A549 (cell line): Measurements from ENCODE around the gene SLC22A23. TPM values are rescaled to one million over a fixed set of nuclear protein-coding genes. Genes with fewer than 3 reads are reported as not detected.
"Not testable (repeated sequence)": the region's sequence is repeated elsewhere in the genome, so short reads cannot be mapped to it uniquely, and the experiment has no call there.

ENCODE experiments used
- ATAC-seq, 2 experiments: fragments of 200-7000 bp in 1 of 2; fragments of >200 bp in 1 of 2; cut with Nextera tagmentation in 1 of 2; cut with Tn5 transposase in 1 of 2; 3 replicates each; pipeline versions ENCODE4 v1.8.0 to v1.9.1; 2018 to 2020; ENCODE audit warnings: mild to moderate bottlenecking in 1 of 2, moderate library complexity in 1 of 2
- CTCF ChIA-PET: fragments of 300-600 bp; sonication (Branson Sonifier 250); formaldehyde crosslinking; extraction: SDS; loops from one replicate; lab custom pipeline; 2021; ENCODE audit warnings: antibody characterized with exemption, inconsistent platforms; lab: Yijun Ruan, JAX
- POLR2A ChIA-PET: fragments of 350-600 bp; formaldehyde crosslinking; extraction: SDS; loops from one replicate; lab custom pipeline; 2021; ENCODE audit warnings: antibody characterized with exemption, inconsistent platforms; lab: Yijun Ruan, JAX
- DNase-seq, 2 experiments: peaks; one replicate each; pipeline versions ENCODE4 v3.0.0 to v3.0.0-alpha.2; 2011 to 2016; ENCODE audit warnings: low read depth in 1 of 2, low spot score in 1 of 2
- FAIRE-seq: peaks from 2 replicates; lab custom pipeline; 2011; peaks lifted over from hg19 to GRCh38; lab: Jason Lieb, UNC
- H3K27ac ChIP-seq, 2 experiments: fragments of >200 bp; sonication (Bioruptor Twin); formaldehyde crosslinking; 3 replicates each; pipeline ENCODE4 v1.5.1; 2016 to 2017
- H3K4me1 ChIP-seq: fragments of >200 bp; sonication (Bioruptor Twin); formaldehyde crosslinking; 3 replicates; pipeline ENCODE4 v1.6.1; 2016
- H3K4me2 ChIP-seq: fragments of >200 bp; sonication (Bioruptor Twin); formaldehyde crosslinking; 3 replicates; pipeline ENCODE4 v1.6.1; 2016
- H3K4me3 ChIP-seq: fragments of >200 bp; sonication (Bioruptor Twin); formaldehyde crosslinking; 3 replicates; pipeline ENCODE4 v1.5.1; 2016
- H3K9me3 ChIP-seq: fragments of >200 bp; sonication (Bioruptor Twin); formaldehyde crosslinking; 3 replicates; pipeline ENCODE4 v1.6.1; 2016
- E2F6 ChIP-seq: IDR thresholded peaks from 2 replicates; pipeline ENCODE4 v1.6.1; 2012; ENCODE audit warnings: low read depth, borderline replicate concordance
- EHMT2 ChIP-seq: fragments of 200-600 bp; sonication (generic); IDR thresholded peaks from 2 replicates; pipeline ENCODE4 v1.6.1; 2016; ENCODE audit warnings: antibody characterized with exemption, low read depth, mild to moderate bottlenecking, moderate library complexity
- EP300 ChIP-seq, 2 experiments: fragments of >200 bp; sonication (Bioruptor Twin); formaldehyde crosslinking; IDR thresholded peaks; 2 replicates in 1 of 2; 3 replicates in 1 of 2; pipeline ENCODE4 v1.6.1; 2016 to 2017
- FOXS1 ChIP-seq: fragments of 250-450 bp; sonication (Bioruptor Pico); IDR thresholded peaks from 2 replicates; pipeline ENCODE4 v1.5.0; 2020; ENCODE audit warnings: mild to moderate bottlenecking, moderate library complexity
- GATA3 ChIP-seq: IDR thresholded peaks from 2 replicates; pipeline ENCODE4 v1.6.1; 2012; ENCODE audit warnings: borderline replicate concordance
- HDAC2 ChIP-seq: fragments of 200-600 bp; sonication (generic); IDR thresholded peaks from 2 replicates; pipeline ENCODE4 v1.6.1; 2016
- HOXA7 ChIP-seq: fragments of 250-450 bp; sonication (Bioruptor Pico); IDR thresholded peaks from 2 replicates; pipeline ENCODE4 v1.5.0; 2020; ENCODE audit warnings: mild to moderate bottlenecking, moderate library complexity
- HOXB13 ChIP-seq: fragments of 250-450 bp; sonication (Bioruptor Pico); IDR thresholded peaks from 2 replicates; pipeline ENCODE4 v1.5.0; 2020; ENCODE audit warnings: low read depth, mild to moderate bottlenecking, moderate library complexity
- HOXB5 ChIP-seq: fragments of 250-450 bp; sonication (Bioruptor Pico); IDR thresholded peaks from 2 replicates; pipeline ENCODE4 v1.5.0; 2020; ENCODE audit warnings: mild to moderate bottlenecking, moderate library complexity
- JUN ChIP-seq, 2 experiments: fragments of >200 bp; sonication (Bioruptor Twin); formaldehyde crosslinking; IDR thresholded peaks; 2 replicates in 1 of 2; 3 replicates in 1 of 2; pipeline ENCODE4 v1.6.1; 2016 to 2017
- MAFK ChIP-seq: fragments of 450-650 bp; IDR thresholded peaks from 2 replicates; pipeline ENCODE4 v1.6.1; 2014; ENCODE audit not compliant: partially characterized antibody
- MYC ChIP-seq: IDR thresholded peaks from 2 replicates; pipeline ENCODE4 v1.6.1; 2012; ENCODE audit warnings: mild to moderate bottlenecking, inconsistent platforms, low read length, improper control_type of control experiment, borderline replicate concordance
- NFE2L2 ChIP-seq: fragments of 150-350 bp; conservative IDR thresholded peaks from 2 replicates; pipeline ENCODE4 v1.6.1; 2014; ENCODE audit warnings: low read length
- POLR2A ChIP-seq: IDR thresholded peaks from 2 replicates; pipeline ENCODE4 v1.6.1; 2012; ENCODE audit warnings: mild to moderate bottlenecking, low read length
- POLR2AphosphoS2 ChIP-seq: conservative IDR thresholded peaks from 2 replicates; pipeline ENCODE4 v1.6.1; 2012; ENCODE audit warnings: low read length, improper control_type of control experiment, inconsistent platforms
- RCOR1 ChIP-seq: fragments of 150-350 bp; IDR thresholded peaks from 2 replicates; pipeline ENCODE4 v1.6.1; 2014; ENCODE audit warnings: antibody characterized with exemption, low read length, low read depth
- RNF2 ChIP-seq: fragments of 200-600 bp; sonication (generic); IDR thresholded peaks from 2 replicates; pipeline ENCODE4 v1.6.1; 2016; ENCODE audit warnings: low read depth, mild to moderate bottlenecking, antibody characterized with exemption, moderate library complexity, borderline replicate concordance
- SMC3 ChIP-seq: fragments of >200 bp; sonication (Bioruptor Twin); formaldehyde crosslinking; IDR thresholded peaks from 3 replicates; pipeline ENCODE4 v1.6.1; 2018; ENCODE audit warnings: inconsistent platforms
- TFCP2L1 ChIP-seq: fragments of 250-450 bp; sonication (Bioruptor Pico); IDR thresholded peaks from 2 replicates; pipeline ENCODE4 v1.5.0; 2021; ENCODE audit warnings: mild to moderate bottlenecking
- ZC3H11A ChIP-seq: fragments of 450-650 bp; IDR thresholded peaks from 2 replicates; pipeline ENCODE4 v1.6.1; 2014; ENCODE audit warnings: antibody characterized with exemption, mild to moderate bottlenecking
- ZFP36 ChIP-seq: fragments of 450-650 bp; IDR thresholded peaks from 2 replicates; pipeline ENCODE4 v1.6.1; 2014; ENCODE audit warnings: borderline replicate concordance; ENCODE audit not compliant: partially characterized antibody
- ZSCAN20 ChIP-seq: fragments of 250-450 bp; sonication (Bioruptor Pico); IDR thresholded peaks from 2 replicates; pipeline ENCODE4 v1.8.0; 2022; ENCODE audit warnings: mild to moderate bottlenecking, moderate library complexity
- WGBS: methylation state at CpG from one replicate; pipeline ENCODE4 v1.1.6; 2017; ENCODE audit errors: missing lambda C conversion rate; 5-methylcytosine and 5-hydroxymethylcytosine counted together
- polyA plus RNA-seq, 4 experiments: library from polyadenylated mRNA; depleted of rRNA in 3 of 4; stranded (reverse); fragments of >200 nt; fragmentation: RNase III in 1 of 4; extraction: RNeasy Plus Mini Kit Qiagen cat#74134 plus additional on column Dnase treatment in 1 of 4; gene quantifications; 2 replicates in 3 of 4; 3 replicates in 1 of 4; pipeline ENCODE4 v1.2.3, GENCODE V29; 2011 to 2017
- TF ChIP-seq, protein P1 (sequence below): fragments of 250-450 bp; sonication (Bioruptor Pico); IDR thresholded peaks from 2 replicates; pipeline ENCODE4 v1.5.0; 2021; ENCODE audit warnings: mild to moderate bottlenecking, moderate library complexity, borderline replicate concordance
- TF ChIP-seq, protein P2 (sequence below): fragments of >200 bp; sonication (Bioruptor Twin); formaldehyde crosslinking; IDR thresholded peaks from 3 replicates; pipeline ENCODE4 v1.5.1; 2016

SLC22A23 gene
- polyA plus RNA-seq, 2 of the 4 experiments (the other 2 are of a cell fraction): 4.4 to 6.2 TPM

GRCh38 chr6:3242768-3243167 lies 214.1 kb downstream of the SLC22A23 start:
- FAIRE-seq: no peak
- Histone ChIP-seq H3K4me1 (0 out of 3 replicates have a peak, but pooled peaks cover 3% of the 10 kb centered on the region), H3K9me3 (no peaks in the 10 kb centered on the region), H3K4me3 (no peak overlapping the region), H3K27ac (no peak overlapping the region), H3K4me2 (no peak overlapping the region)
- no peak for DNase-seq
- CTCF ChIA-PET: interaction anchor here (2.1 kb wide), 1 partner anchor 9 kb away, joined by 6 read pairs; no protein-coding TSS in a partner anchor
- no peak for ATAC-seq
- WGBS: 91% methylated on average over 4 of the region's 4 CpGs
- POLR2A ChIA-PET: no interaction called here
- TF ChIP-seq HDAC2 (no peak), EP300 (IDR thresholded peaks at IDR 0.05) (no peak), MAFK (no peak), ZFP36 (no peak), RNF2 (no peak), EHMT2 (no peak), ZC3H11A (no peak), JUN (IDR thresholded peaks at IDR 0.05) (no peak), POLR2A (no peak), FOXS1 (CRISPR knock-in tag) (no peak), HOXA7 (CRISPR knock-in tag) (no peak), ZSCAN20 (CRISPR knock-in tag) (no peak), HOXB13 (CRISPR knock-in tag) (no peak), NFE2L2 (no peak), POLR2AphosphoS2 (no peak)
- TF ChIP-seq, protein P1, sequence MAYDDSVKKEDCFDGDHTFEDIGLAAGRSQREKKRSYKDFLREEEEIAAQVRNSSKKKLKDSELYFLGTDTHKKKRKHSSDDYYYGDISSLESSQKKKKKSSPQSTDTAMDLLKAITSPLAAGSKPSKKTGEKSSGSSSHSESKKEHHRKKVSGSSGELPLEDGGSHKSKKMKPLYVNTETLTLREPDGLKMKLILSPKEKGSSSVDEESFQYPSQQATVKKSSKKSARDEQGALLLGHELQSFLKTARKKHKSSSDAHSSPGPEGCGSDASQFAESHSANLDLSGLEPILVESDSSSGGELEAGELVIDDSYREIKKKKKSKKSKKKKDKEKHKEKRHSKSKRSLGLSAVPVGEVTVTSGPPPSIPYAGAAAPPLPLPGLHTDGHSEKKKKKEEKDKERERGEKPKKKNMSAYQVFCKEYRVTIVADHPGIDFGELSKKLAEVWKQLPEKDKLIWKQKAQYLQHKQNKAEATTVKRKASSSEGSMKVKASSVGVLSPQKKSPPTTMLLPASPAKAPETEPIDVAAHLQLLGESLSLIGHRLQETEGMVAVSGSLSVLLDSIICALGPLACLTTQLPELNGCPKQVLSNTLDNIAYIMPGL (CRISPR knock-in tag): no peak

DNA sequence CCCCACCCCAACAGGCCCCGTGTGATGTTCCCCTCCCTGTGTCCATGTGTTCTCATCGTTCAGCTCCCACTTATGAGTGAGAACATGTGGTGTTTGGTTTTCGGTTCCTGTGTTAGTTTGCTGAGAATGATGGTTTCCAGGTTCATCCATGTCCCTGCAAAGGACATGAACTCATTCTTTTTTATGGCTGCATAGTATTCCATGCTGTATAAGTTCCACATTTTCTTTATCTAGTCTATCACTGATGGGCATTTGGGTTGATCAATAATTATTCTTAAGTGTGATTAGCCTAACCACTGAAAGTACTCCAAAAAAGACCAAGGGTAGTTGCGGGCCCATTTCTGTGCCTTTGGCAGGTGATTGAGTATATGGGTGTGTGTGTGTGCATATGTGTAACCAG lies 215.1 kb downstream of the SLC22A23 start:
- H3K27ac ChIP-seq, H3K9me3 ChIP-seq, H3K4me2 ChIP-seq, ATAC-seq, POLR2A ChIA-PET, DNase-seq, H3K4me3 ChIP-seq, FAIRE-seq, H3K4me1 ChIP-seq: not testable (repeated sequence)
- WGBS: 52% methylated on average over 3 of the region's 4 CpGs
- CTCF ChIA-PET: interaction anchor here (2.1 kb wide), 1 partner anchor 10 kb away, joined by 6 read pairs; no protein-coding TSS in a partner anchor

DNA sequence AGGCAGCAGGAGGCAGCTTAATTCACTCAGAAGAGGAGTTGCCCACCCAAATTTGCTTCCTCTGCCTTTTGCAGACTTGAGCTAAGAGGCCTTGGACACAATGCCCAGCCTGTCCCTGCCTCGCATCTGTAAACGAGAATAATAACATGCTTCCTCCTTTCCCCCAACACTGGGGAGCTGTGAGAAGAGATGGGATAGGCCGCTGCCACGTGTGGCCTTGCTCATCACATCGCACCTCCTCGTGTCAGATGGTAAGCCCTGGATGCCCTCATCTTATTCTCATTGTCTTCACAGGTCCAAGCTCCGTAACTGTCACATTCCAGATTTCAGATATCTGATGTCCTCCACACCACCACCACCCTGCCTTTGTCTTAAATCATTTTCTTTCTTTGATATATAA lies 216.3 kb downstream of the SLC22A23 start:
- DNase-seq (no peak), ATAC-seq (no peak), FAIRE-seq (no peak)
- H3K4me3 ChIP-seq: no peak overlapping the region
- TF ChIP-seq FOXS1 (CRISPR knock-in tag) (no peak), EHMT2 (no peak), SMC3 (no peak), E2F6 (no peak), GATA3 (no peak), RNF2 (no peak), TFCP2L1 (CRISPR knock-in tag) (no peak), MYC (no peak), HOXB5 (CRISPR knock-in tag) (no peak), RCOR1 (no peak), JUN (IDR thresholded peaks at IDR 0.05) (no peak)
- TF ChIP-seq, protein P2, sequence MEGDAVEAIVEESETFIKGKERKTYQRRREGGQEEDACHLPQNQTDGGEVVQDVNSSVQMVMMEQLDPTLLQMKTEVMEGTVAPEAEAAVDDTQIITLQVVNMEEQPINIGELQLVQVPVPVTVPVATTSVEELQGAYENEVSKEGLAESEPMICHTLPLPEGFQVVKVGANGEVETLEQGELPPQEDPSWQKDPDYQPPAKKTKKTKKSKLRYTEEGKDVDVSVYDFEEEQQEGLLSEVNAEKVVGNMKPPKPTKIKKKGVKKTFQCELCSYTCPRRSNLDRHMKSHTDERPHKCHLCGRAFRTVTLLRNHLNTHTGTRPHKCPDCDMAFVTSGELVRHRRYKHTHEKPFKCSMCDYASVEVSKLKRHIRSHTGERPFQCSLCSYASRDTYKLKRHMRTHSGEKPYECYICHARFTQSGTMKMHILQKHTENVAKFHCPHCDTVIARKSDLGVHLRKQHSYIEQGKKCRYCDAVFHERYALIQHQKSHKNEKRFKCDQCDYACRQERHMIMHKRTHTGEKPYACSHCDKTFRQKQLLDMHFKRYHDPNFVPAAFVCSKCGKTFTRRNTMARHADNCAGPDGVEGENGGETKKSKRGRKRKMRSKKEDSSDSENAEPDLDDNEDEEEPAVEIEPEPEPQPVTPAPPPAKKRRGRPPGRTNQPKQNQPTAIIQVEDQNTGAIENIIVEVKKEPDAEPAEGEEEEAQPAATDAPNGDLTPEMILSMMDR: no peak
- TF ChIP-seq, protein P1 (CRISPR knock-in tag): no peak
- H3K4me1 ChIP-seq: no peaks in the 10 kb centered on the region
- 73% methylated on average over 6 of the region's 7 CpGs for WGBS
- H3K9me3 ChIP-seq: no peaks in the 10 kb centered on the region
- ChIA-PET CTCF (interaction anchor here (5.8 kb wide), 1 partner anchor 10 kb away, joined by 50 read pairs; no protein-coding TSS in a partner anchor), POLR2A (no interaction called here)
- no peak overlapping the region for H3K27ac ChIP-seq
- no peak overlapping the region for H3K4me2 ChIP-seq
